ENCODE results near the gene CLTCL1.

Gene CLTCL1

DNA sequence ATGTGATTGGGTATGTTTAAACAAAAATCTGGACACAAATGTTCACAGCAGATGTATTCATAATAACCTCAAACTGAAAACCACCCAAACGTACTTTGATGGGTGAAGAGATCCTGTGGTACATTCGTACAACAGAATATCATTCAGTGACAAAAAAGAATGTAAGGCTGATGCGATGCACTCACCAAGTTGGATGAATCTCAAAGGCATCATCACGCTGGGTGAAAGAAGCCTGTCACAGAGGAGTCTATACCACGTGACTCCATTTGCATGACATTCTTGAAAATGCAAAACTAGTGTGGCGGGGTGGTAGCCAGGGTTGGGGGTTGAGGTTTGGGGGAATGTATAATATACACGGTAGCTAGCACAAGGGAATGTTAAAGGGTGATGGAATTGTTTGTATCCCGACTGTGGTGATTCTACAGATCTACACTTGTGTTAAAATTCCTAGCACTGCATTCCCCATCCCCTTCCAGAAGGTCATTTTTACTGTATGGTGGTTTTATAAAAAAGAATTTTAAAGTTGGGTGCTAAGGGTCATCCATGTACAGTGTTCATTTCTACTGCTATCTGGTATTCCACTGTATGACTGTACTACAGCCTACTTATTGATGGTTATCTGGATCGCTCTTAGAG lies 78.0 kb downstream of the CLTCL1 start:
- Histone ChIP-seq H3K9ac (no peak overlapping the region), H3K27me3 (ENCODE audit: control insufficient read depth, insufficient read depth, low read length) (no peaks in the 10 kb centered on the region), H3K79me2 (no peaks in the 10 kb centered on the region), H3K36me3 (ENCODE audit: control insufficient read depth, insufficient read depth, low read length) (no peaks in the 10 kb centered on the region), H3K9me3 (ENCODE audit: control insufficient read depth, low read length) (no peaks in the 10 kb centered on the region), H2AFZ (no peak overlapping the region), H3K27ac (no peak overlapping the region), H3K4me2 (ENCODE audit: low read length) (no peak overlapping the region), H3K4me1 (no peaks in the 10 kb centered on the region), H3K4me3 (ENCODE audit: low read depth, low read length) (no peak overlapping the region)
- TF ChIP-seq, protein P1, sequence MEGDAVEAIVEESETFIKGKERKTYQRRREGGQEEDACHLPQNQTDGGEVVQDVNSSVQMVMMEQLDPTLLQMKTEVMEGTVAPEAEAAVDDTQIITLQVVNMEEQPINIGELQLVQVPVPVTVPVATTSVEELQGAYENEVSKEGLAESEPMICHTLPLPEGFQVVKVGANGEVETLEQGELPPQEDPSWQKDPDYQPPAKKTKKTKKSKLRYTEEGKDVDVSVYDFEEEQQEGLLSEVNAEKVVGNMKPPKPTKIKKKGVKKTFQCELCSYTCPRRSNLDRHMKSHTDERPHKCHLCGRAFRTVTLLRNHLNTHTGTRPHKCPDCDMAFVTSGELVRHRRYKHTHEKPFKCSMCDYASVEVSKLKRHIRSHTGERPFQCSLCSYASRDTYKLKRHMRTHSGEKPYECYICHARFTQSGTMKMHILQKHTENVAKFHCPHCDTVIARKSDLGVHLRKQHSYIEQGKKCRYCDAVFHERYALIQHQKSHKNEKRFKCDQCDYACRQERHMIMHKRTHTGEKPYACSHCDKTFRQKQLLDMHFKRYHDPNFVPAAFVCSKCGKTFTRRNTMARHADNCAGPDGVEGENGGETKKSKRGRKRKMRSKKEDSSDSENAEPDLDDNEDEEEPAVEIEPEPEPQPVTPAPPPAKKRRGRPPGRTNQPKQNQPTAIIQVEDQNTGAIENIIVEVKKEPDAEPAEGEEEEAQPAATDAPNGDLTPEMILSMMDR (IDR thresholded peaks at IDR 0.05): no peak

DNA sequence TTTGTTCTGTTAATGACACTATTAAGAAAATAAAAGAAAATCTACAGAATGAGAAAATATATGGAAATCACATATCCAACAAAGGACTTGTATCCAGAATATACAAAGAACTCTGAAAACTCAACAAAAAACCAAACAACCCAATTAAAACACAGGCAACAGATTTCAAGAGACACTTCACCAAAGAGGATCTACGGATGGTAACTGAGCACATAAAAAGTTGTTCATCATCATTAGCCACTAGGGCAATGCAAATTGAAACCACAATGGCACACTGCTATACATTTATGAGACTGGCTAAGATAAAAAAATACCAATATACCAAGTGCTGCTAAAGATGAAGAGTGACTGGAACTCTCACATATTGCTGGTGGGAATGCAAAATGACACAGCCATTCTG lies 78.5 kb downstream of the CLTCL1 start:
- Histone ChIP-seq H3K27me3 (ENCODE audit: control insufficient read depth, insufficient read depth, low read length) (no peaks in the 10 kb centered on the region), H3K27ac (no peak overlapping the region), H3K4me3 (ENCODE audit: low read depth, low read length) (no peak overlapping the region), H3K4me2 (ENCODE audit: low read length) (no peak overlapping the region), H3K9ac (no peak overlapping the region), H3K79me2 (no peaks in the 10 kb centered on the region), H2AFZ (no peak overlapping the region), H3K4me1 (no peaks in the 10 kb centered on the region), H3K36me3 (ENCODE audit: control insufficient read depth, insufficient read depth, low read length) (no peaks in the 10 kb centered on the region), H3K9me3 (ENCODE audit: control insufficient read depth, low read length) (no peaks in the 10 kb centered on the region)
- TF ChIP-seq, protein P1 (IDR thresholded peaks at IDR 0.05): no peak

DNA sequence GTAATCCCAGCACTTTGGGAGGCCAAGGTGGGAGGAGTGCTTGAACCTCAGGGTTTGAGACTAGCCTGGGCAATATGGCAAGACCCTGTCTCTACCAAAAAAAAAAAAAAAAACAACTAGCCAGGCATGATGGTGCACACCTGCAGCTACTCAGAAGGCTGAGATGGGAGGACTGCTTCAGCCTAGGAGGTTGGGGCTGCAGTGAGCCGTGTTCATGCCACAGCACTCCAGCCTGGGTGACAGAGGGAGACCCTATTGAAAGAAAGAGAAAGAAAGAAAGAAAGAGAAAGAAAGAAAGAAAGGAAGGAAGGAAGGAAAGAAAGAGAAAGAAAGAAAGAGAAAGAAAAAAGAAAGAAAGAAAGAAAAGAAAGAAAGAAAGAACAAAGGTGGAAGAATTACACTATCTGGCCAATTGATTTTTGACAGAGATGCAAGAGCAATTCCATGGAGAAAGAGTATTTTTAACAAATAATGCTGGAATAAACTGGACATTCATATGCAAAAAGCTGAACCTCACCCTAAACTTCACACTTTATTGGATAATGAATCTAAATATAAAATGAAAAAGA lies 79.1 kb downstream of the CLTCL1 start:
- Histone ChIP-seq H3K4me1 (no peaks in the 10 kb centered on the region), H3K4me3 (ENCODE audit: low read depth, low read length) (no peak overlapping the region), H3K27ac (no peak overlapping the region), H3K9me3 (ENCODE audit: control insufficient read depth, low read length) (no peaks in the 10 kb centered on the region), H2AFZ (no peak overlapping the region), H3K27me3 (ENCODE audit: control insufficient read depth, insufficient read depth, low read length) (no peaks in the 10 kb centered on the region), H3K36me3 (ENCODE audit: control insufficient read depth, insufficient read depth, low read length) (no peaks in the 10 kb centered on the region), H3K79me2 (no peaks in the 10 kb centered on the region), H3K9ac (no peak overlapping the region), H3K4me2 (ENCODE audit: low read length) (no peak overlapping the region)
- TF ChIP-seq, protein P1 (IDR thresholded peaks at IDR 0.05): no peak

DNA sequence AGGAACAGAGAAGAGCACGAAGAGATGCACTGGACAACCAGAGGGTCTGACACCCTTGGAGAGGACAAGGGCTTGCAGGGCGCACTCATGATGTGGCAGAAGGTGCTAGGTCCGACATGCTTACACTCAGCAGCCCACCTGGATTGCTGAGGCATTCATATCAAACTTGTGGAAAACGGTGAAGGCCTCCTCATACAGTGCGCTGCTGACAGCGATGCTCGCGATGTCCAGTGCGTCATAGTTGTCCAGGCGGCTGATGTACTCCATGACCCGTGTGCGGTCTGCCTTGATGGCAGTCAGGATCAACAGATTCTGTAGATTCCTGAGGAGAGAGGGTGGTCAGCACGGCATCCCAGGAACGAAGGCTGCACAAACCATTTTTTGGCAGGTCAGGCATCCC lies 81.3 kb downstream of the CLTCL1 start:
- no peak overlapping the region for H2AFZ ChIP-seq
- H3K9ac ChIP-seq: no peak overlapping the region
- H3K9me3 ChIP-seq (ENCODE audit: control insufficient read depth, low read length): no peaks in the 10 kb centered on the region
- no peak overlapping the region for H3K4me2 ChIP-seq (ENCODE audit: low read length)
- H3K79me2 ChIP-seq: no peaks in the 10 kb centered on the region
- no peaks in the 10 kb centered on the region for H3K36me3 ChIP-seq (ENCODE audit: control insufficient read depth, insufficient read depth, low read length)
- H3K4me3 ChIP-seq (ENCODE audit: low read depth, low read length): no peak overlapping the region
- TF ChIP-seq, protein P1 (IDR thresholded peaks at IDR 0.05): no peak
- no peaks in the 10 kb centered on the region for H3K4me1 ChIP-seq
- H3K27ac ChIP-seq: no peak overlapping the region
- H3K27me3 ChIP-seq (ENCODE audit: control insufficient read depth, insufficient read depth, low read length): no peaks in the 10 kb centered on the region

DNA sequence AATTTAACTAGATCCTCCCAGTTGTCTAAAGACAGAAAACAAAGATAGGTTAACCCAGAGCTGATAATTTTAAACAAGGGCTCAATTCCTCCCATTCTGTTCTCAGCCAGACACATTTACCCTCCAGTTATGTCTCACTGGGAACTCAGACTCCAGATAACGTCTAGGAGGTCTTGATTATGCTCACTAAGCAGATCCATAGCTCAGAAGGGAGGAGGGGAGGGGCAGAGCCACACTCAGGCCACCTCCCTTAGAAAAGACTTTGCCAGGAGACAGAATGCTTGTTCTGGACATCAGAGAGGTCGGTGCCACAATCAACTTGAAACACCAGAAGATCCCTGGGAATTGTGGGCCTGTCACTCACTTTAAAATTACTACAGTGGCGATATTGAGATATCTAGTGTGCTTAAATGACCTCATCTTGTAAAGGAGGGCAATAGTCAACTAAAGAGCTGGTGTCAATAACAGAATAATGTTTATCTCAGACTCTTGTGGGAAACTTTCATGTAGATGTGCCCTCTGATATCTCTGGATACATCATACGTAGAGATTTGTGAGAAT lies 83.2 kb downstream of the CLTCL1 start:
- H3K27me3 ChIP-seq (ENCODE audit: control insufficient read depth, insufficient read depth, low read length): no peaks in the 10 kb centered on the region
- H3K79me2 ChIP-seq: no peaks in the 10 kb centered on the region
- TF ChIP-seq, protein P1 (IDR thresholded peaks at IDR 0.05): no peak
- no peaks in the 10 kb centered on the region for H3K36me3 ChIP-seq (ENCODE audit: control insufficient read depth, insufficient read depth, low read length)
- no peak overlapping the region for H2AFZ ChIP-seq
- no peak overlapping the region for H3K27ac ChIP-seq
- no peaks in the 10 kb centered on the region for H3K4me1 ChIP-seq
- no peak overlapping the region for H3K4me2 ChIP-seq (ENCODE audit: low read length)
- H3K9ac ChIP-seq: no peak overlapping the region
- no peak overlapping the region for H3K4me3 ChIP-seq (ENCODE audit: low read depth, low read length)
- no peaks in the 10 kb centered on the region for H3K9me3 ChIP-seq (ENCODE audit: control insufficient read depth, low read length)
